Brain pericyte (primary cell): Measurements from ENCODE around the gene C10orf95.
"Not testable (repeated sequence)": the region's sequence is repeated elsewhere in the genome, so short reads cannot be mapped to it uniquely, and the experiment has no call there.

ENCODE experiments used
- DNase-seq: peaks from one replicate; pipeline ENCODE4 v3.0.0-alpha.2; 2012; ENCODE audit warnings: low read depth, low spot score

Gene C10orf95

GRCh38 chr10:102451105-102451969 lies at the start of gene C10orf95:
Gene C10orf95 (minus strand): TSS chr10:102451543. CDS start chr10:102451093, 450 bp downstream.
- DNase-seq = no peak

GRCh38 chr10:102500686-102501085 lies 49.3 kb upstream of the C10orf95 start:
- not testable (repeated sequence) for DNase-seq

- DNase-seq = no peak
Observed at GRCh38 chr10:102499356-102499755, 48.0 kb upstream of the C10orf95 start.

- DNase-seq = no peak
Observed at GRCh38 chr10:102497545-102497944, 46.2 kb upstream of the C10orf95 start.

GRCh38 chr10:102493771-102494170 lies 42.4 kb upstream of the C10orf95 start:
- no peak for DNase-seq

- DNase-seq = no peak
Observed at GRCh38 chr10:102492983-102493382, 41.6 kb upstream of the C10orf95 start.

- no peak for DNase-seq
Observed at GRCh38 chr10:102492344-102492939, 41.1 kb upstream of the C10orf95 start.

GRCh38 chr10:102491136-102491535 lies 39.8 kb upstream of the C10orf95 start:
- no peak for DNase-seq

GRCh38 chr10:102485093-102485784 lies 33.9 kb upstream of the C10orf95 start:
- no peak for DNase-seq

GRCh38 chr10:102484021-102484420 lies 32.7 kb upstream of the C10orf95 start:
- no peak for DNase-seq

GRCh38 chr10:102480396-102480795 lies 29.1 kb upstream of the C10orf95 start:
- no peak for DNase-seq

GRCh38 chr10:102479651-102480050 lies 28.3 kb upstream of the C10orf95 start:
- no peak for DNase-seq

- DNase-seq = no peak
Observed at GRCh38 chr10:102476466-102477141, 25.3 kb upstream of the C10orf95 start.

GRCh38 chr10:102475451-102476040 lies 24.2 kb upstream of the C10orf95 start:
- no peak for DNase-seq

GRCh38 chr10:102473445-102474331 lies 22.3 kb upstream of the C10orf95 start:
- DNase-seq = no peak

GRCh38 chr10:102470579-102471546 lies 19.5 kb upstream of the C10orf95 start:
- no peak for DNase-seq

GRCh38 chr10:102468683-102469082 lies 17.3 kb upstream of the C10orf95 start:
- no peak for DNase-seq

GRCh38 chr10:102467971-102468438 lies 16.7 kb upstream of the C10orf95 start:
- DNase-seq = no peak

GRCh38 chr10:102467318-102467717 lies 16.0 kb upstream of the C10orf95 start:
- DNase-seq = no peak
